Measurements from ENCODE around the gene COL15A1.
"Not testable (repeated sequence)": the region's sequence is repeated elsewhere in the genome, so short reads cannot be mapped to it uniquely, and the experiment has no call there.

The COL15A1 gene

GRCh38 chr9:99003308-99003707, 59.6 kb downstream of the COL15A1 start:
- Mint-ChIP-seq H3K27ac (no peak overlapping the region), H3K4me1 (ENCODE audit: low read depth) (peaks cover 13% of the 10 kb centered on the region), H3K27me3 (peaks cover 38% of the 10 kb centered on the region), H3K4me3 (no peak overlapping the region), H3K9me3 (no peaks in the 10 kb centered on the region), H3K36me3 (ENCODE audit: low read depth) (no peaks in the 10 kb centered on the region)
- intact Hi-C loops (cut with micrococcal nuclease) = no loop called here

- Mint-ChIP-seq H3K4me3 (no peak overlapping the region), H3K9me3 (no peaks in the 10 kb centered on the region), H3K27ac (peak overlapping the region; percentile 4), H3K27me3 (peaks cover 35% of the 10 kb centered on the region), H3K36me3 (ENCODE audit: low read depth) (no peaks in the 10 kb centered on the region), H3K4me1 (ENCODE audit: low read depth) (peaks cover 13% of the 10 kb centered on the region)
- intact Hi-C loops (cut with micrococcal nuclease) = no loop called here
Observed at GRCh38 chr9:99004115-99004514, 60.4 kb downstream of the COL15A1 start.

- Mint-ChIP-seq H3K9me3 (peaks cover 2% of the 10 kb centered on the region), H3K4me1 (ENCODE audit: low read depth) (peaks cover 13% of the 10 kb centered on the region), H3K4me3 (no peak overlapping the region), H3K27me3 (peaks cover 35% of the 10 kb centered on the region), H3K27ac (no peak overlapping the region), H3K36me3 (ENCODE audit: low read depth) (no peaks in the 10 kb centered on the region)
- intact Hi-C loops (cut with micrococcal nuclease) = no loop called here
Observed at GRCh38 chr9:99004717-99005460, 61.2 kb downstream of the COL15A1 start.

- no peak overlapping the region for H3K27ac Mint-ChIP-seq
- peaks cover 10% of the 10 kb centered on the region for H3K4me1 Mint-ChIP-seq (ENCODE audit: low read depth)
- no peaks in the 10 kb centered on the region for H3K36me3 Mint-ChIP-seq (ENCODE audit: low read depth)
- intact Hi-C loops (cut with micrococcal nuclease) = no loop called here
- peaks cover 36% of the 10 kb centered on the region for H3K27me3 Mint-ChIP-seq
- H3K9me3 Mint-ChIP-seq = peaks cover 9% of the 10 kb centered on the region
- H3K4me3 Mint-ChIP-seq = no peak overlapping the region
Observed at GRCh38 chr9:99005651-99006050, 61.9 kb downstream of the COL15A1 start.

- Mint-ChIP-seq H3K4me3 (no peak overlapping the region), H3K9me3 (peaks cover 9% of the 10 kb centered on the region), H3K36me3 (ENCODE audit: low read depth) (no peaks in the 10 kb centered on the region), H3K27me3 (peaks cover 36% of the 10 kb centered on the region), H3K27ac (no peak overlapping the region), H3K4me1 (ENCODE audit: low read depth) (peaks cover 3% of the 10 kb centered on the region)
- intact Hi-C loops (cut with micrococcal nuclease) = no loop called here
Observed at GRCh38 chr9:99006511-99006910, 62.8 kb downstream of the COL15A1 start.

GRCh38 chr9:99006979-99007378, 63.3 kb downstream of the COL15A1 start:
- Mint-ChIP-seq H3K4me3 (no peak overlapping the region), H3K36me3 (ENCODE audit: low read depth) (no peaks in the 10 kb centered on the region), H3K4me1 (ENCODE audit: low read depth) (no peaks in the 10 kb centered on the region), H3K9me3 (peaks cover 9% of the 10 kb centered on the region), H3K27me3 (peaks cover 36% of the 10 kb centered on the region), H3K27ac (no peak overlapping the region)
- intact Hi-C loops (cut with micrococcal nuclease) = no loop called here

- intact Hi-C loops (cut with micrococcal nuclease) = no loop called here
- Mint-ChIP-seq H3K9me3 (peaks cover 9% of the 10 kb centered on the region), H3K36me3 (ENCODE audit: low read depth) (no peaks in the 10 kb centered on the region), H3K4me1 (ENCODE audit: low read depth) (peaks cover 2% of the 10 kb centered on the region), H3K27ac (no peak overlapping the region), H3K4me3 (no peak overlapping the region), H3K27me3 (peaks cover 31% of the 10 kb centered on the region)
Observed at GRCh38 chr9:99008203-99008602, 64.5 kb downstream of the COL15A1 start.

- H3K4me3 Mint-ChIP-seq; H3K27ac Mint-ChIP-seq; intact Hi-C loops (cut with micrococcal nuclease); H3K36me3 Mint-ChIP-seq (ENCODE audit: low read depth); H3K4me1 Mint-ChIP-seq (ENCODE audit: low read depth); H3K9me3 Mint-ChIP-seq: not testable (repeated sequence)
- H3K27me3 Mint-ChIP-seq = peaks cover 16% of the 10 kb centered on the region
Observed at GRCh38 chr9:99010393-99010792, 66.7 kb downstream of the COL15A1 start.

- Mint-ChIP-seq H3K4me3 (no peak overlapping the region), H3K36me3 (ENCODE audit: low read depth) (no peaks in the 10 kb centered on the region), H3K27ac (no peak overlapping the region), H3K9me3 (peaks cover 9% of the 10 kb centered on the region), H3K4me1 (ENCODE audit: low read depth) (peaks cover 10% of the 10 kb centered on the region), H3K27me3 (peaks cover 18% of the 10 kb centered on the region)
- intact Hi-C loops (cut with micrococcal nuclease) = no loop called here
Observed at GRCh38 chr9:99011161-99011709, 67.5 kb downstream of the COL15A1 start.

- H3K4me1 Mint-ChIP-seq (ENCODE audit: low read depth) = peaks cover 10% of the 10 kb centered on the region
- peaks cover 20% of the 10 kb centered on the region for H3K27me3 Mint-ChIP-seq
- intact Hi-C loops (cut with micrococcal nuclease) = no loop called here
- H3K4me3 Mint-ChIP-seq = no peak overlapping the region
- H3K9me3 Mint-ChIP-seq = peaks cover 9% of the 10 kb centered on the region
- H3K36me3 Mint-ChIP-seq (ENCODE audit: low read depth) = no peaks in the 10 kb centered on the region
- no peak overlapping the region for H3K27ac Mint-ChIP-seq
Observed at GRCh38 chr9:99012957-99013512, 69.3 kb downstream of the COL15A1 start.

- H3K27me3 Mint-ChIP-seq = peaks cover 21% of the 10 kb centered on the region
- no peaks in the 10 kb centered on the region for H3K36me3 Mint-ChIP-seq (ENCODE audit: low read depth)
- H3K9me3 Mint-ChIP-seq = peaks cover 9% of the 10 kb centered on the region
- peaks cover 10% of the 10 kb centered on the region for H3K4me1 Mint-ChIP-seq (ENCODE audit: low read depth)
- H3K4me3 Mint-ChIP-seq = no peak overlapping the region
- intact Hi-C loops (cut with micrococcal nuclease) = no loop called here
- H3K27ac Mint-ChIP-seq = no peak overlapping the region
Observed at GRCh38 chr9:99013550-99013949, 69.8 kb downstream of the COL15A1 start.

GRCh38 chr9:99015448-99015847, 71.7 kb downstream of the COL15A1 start:
- intact Hi-C loops (cut with micrococcal nuclease) = no loop called here
- Mint-ChIP-seq H3K9me3 (peaks cover 2% of the 10 kb centered on the region), H3K36me3 (ENCODE audit: low read depth) (no peaks in the 10 kb centered on the region), H3K4me1 (ENCODE audit: low read depth) (peaks cover 10% of the 10 kb centered on the region), H3K4me3 (no peak overlapping the region), H3K27ac (peak overlapping the region; percentile 24), H3K27me3 (peaks cover 24% of the 10 kb centered on the region)

- no peaks in the 10 kb centered on the region for H3K36me3 Mint-ChIP-seq (ENCODE audit: low read depth)
- no peak overlapping the region for H3K4me3 Mint-ChIP-seq
- intact Hi-C loops (cut with micrococcal nuclease) = no loop called here
- H3K9me3 Mint-ChIP-seq = no peaks in the 10 kb centered on the region
- H3K27me3 Mint-ChIP-seq = peaks cover 24% of the 10 kb centered on the region
- H3K27ac Mint-ChIP-seq = no peak overlapping the region
- H3K4me1 Mint-ChIP-seq (ENCODE audit: low read depth) = peaks cover 10% of the 10 kb centered on the region
Observed at GRCh38 chr9:99015890-99016289, 72.2 kb downstream of the COL15A1 start.

GRCh38 chr9:99016681-99017387, 73.1 kb downstream of the COL15A1 start:
- peaks cover 33% of the 10 kb centered on the region for H3K27me3 Mint-ChIP-seq
- no peaks in the 10 kb centered on the region for H3K36me3 Mint-ChIP-seq (ENCODE audit: low read depth)
- peaks cover 10% of the 10 kb centered on the region for H3K4me1 Mint-ChIP-seq (ENCODE audit: low read depth)
- no peaks in the 10 kb centered on the region for H3K9me3 Mint-ChIP-seq
- intact Hi-C loops (cut with micrococcal nuclease) = no loop called here
- H3K27ac Mint-ChIP-seq = no peak overlapping the region
- no peak overlapping the region for H3K4me3 Mint-ChIP-seq

All from dendritic cell treated with granulocyte-macrophage colony-stimulating factor and Interleukin-4, amounts not matched to agents 40 ng/mL and 50 ng/mL, for 4 days (primary cell).